Testis (tissue), 3 donors: Measurements from ENCODE around the gene SLC6A17. TPM values are rescaled to one million over a fixed set of nuclear protein-coding genes. Genes with fewer than 3 reads are reported as not detected.

Source experiments
- DNase-seq: peaks from one replicate; pipeline ENCODE4 v3.0.0-alpha.2; 2019
- H3K27ac ChIP-seq, 2 donors: fragments of 200-600 bp; sonication (generic); one replicate each; pipeline ENCODE4 v1.5.1; 2019
- H3K27me3 ChIP-seq: fragments of 200-600 bp; sonication (generic); one replicate; pipeline ENCODE4 v1.5.1; 2019
- H3K36me3 ChIP-seq: fragments of 200-600 bp; sonication (generic); one replicate; pipeline ENCODE4 v1.5.1; 2017; ENCODE audit warnings: low read depth; ENCODE audit errors: missing control alignments
- H3K4me1 ChIP-seq: fragments of 200-600 bp; sonication (generic); one replicate; pipeline ENCODE4 v1.5.1; 2019
- H3K4me3 ChIP-seq, 2 donors: fragments of 200-600 bp; sonication (generic); one replicate each; pipeline ENCODE4 v1.5.1; 2017 to 2019
- H3K9me3 ChIP-seq: fragments of 200-600 bp; sonication (generic); one replicate; pipeline ENCODE4 v1.5.1; 2017
- POLR2A ChIP-seq: fragments of 450-650 bp; IDR thresholded peaks from one replicate; pipeline ENCODE4 v1.6.1; 2017; ENCODE audit warnings: antibody characterized with exemption, mild to moderate bottlenecking, moderate library complexity
- WGBS, 2 donors: methylation state at CpG; one replicate each; pipeline ENCODE4 v1.1.5; 2018; 5-methylcytosine and 5-hydroxymethylcytosine counted together
- intact Hi-C: fragments of 100-400 bp; cut with DNase I; formaldehyde crosslinking; loops from one replicate; pipeline ENCODE4 v1.15.1; 2023; ENCODE audit warnings: low total_unique reads
- polyA plus RNA-seq: library from polyadenylated mRNA; stranded (reverse); fragments of 350-450 nt; fragmentation: Illumina TruSeq; extraction: RNeasy Lipid Tissue Mini Kit (QIAGEN cat#74804); gene quantifications from one replicate; pipeline ENCODE4 v1.2.3, GENCODE V29; 2014; ENCODE audit warnings: low read depth, low replicate concordance; ENCODE audit not compliant: insufficient read depth
- total RNA-seq, 2 donors: library from RNA; depleted of rRNA; stranded (reverse); fragments of >200 nt; gene quantifications; one replicate each; pipeline ENCODE4 v1.2.3, GENCODE V29; 2016
- TF ChIP-seq, protein P1 (sequence below), 3 experiments: fragments of 450-650 bp in 2 of 3; fragments of 200-600 bp in 1 of 3; sonication (generic) in 1 of 3; IDR thresholded peaks; one replicate each; pipeline ENCODE4 v1.5.1; 2016 to 2019; ENCODE audit warnings: antibody characterized with exemption in 3 of 3, mild to moderate bottlenecking in 2 of 3, moderate library complexity in 1 of 3

SLC6A17 gene
- total and polyA plus RNA-seq, 3 donors from 2014 or later, result 3.6 to 5.3 (median 4.5) TPM

GRCh38 chr1:110161849-110162248 lies 11.6 kb downstream of the SLC6A17 start:
- H3K4me1 ChIP-seq, result no peaks in the 10 kb centered on the region
- no peak overlapping the region for H3K27ac ChIP-seq
- no peak overlapping the region for H3K4me3 ChIP-seq
- H3K36me3 ChIP-seq, result no peaks in the 10 kb centered on the region
- H3K9me3 ChIP-seq, result no peaks in the 10 kb centered on the region
- H3K27me3 ChIP-seq, result no peaks in the 10 kb centered on the region
- 82 to 87% methylated on average over 11 of the region's 11 CpGs for WGBS, 2 donors
- DNase-seq, result no peak
- no peak for TF ChIP-seq POLR2A
- TF ChIP-seq, protein P1, sequence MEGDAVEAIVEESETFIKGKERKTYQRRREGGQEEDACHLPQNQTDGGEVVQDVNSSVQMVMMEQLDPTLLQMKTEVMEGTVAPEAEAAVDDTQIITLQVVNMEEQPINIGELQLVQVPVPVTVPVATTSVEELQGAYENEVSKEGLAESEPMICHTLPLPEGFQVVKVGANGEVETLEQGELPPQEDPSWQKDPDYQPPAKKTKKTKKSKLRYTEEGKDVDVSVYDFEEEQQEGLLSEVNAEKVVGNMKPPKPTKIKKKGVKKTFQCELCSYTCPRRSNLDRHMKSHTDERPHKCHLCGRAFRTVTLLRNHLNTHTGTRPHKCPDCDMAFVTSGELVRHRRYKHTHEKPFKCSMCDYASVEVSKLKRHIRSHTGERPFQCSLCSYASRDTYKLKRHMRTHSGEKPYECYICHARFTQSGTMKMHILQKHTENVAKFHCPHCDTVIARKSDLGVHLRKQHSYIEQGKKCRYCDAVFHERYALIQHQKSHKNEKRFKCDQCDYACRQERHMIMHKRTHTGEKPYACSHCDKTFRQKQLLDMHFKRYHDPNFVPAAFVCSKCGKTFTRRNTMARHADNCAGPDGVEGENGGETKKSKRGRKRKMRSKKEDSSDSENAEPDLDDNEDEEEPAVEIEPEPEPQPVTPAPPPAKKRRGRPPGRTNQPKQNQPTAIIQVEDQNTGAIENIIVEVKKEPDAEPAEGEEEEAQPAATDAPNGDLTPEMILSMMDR (IDR thresholded peaks at IDR 0.05), result no peak
- intact Hi-C loops, result no loop called here

DNA sequence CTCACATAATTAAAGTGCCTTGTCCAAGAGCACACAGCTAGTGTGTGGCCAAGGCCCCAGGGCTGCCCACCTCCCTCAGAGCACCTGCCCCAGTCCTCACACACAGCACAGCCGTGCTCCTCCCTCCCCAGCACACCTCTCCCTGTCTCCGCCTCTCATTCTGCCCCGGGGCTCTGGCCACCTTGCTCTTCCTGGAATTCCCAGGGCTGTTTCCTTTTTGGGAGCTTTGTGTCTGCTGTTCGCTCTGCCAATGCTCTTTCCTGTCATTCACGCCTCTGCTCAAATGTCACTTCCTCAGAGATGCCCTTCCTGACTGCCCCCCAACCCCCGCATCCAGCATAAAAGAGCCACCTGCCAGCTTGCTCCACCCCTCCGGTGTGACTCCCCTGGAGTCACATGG lies 13.3 kb downstream of the SLC6A17 start:
- 70 to 71% methylated on average over 7 of the region's 7 CpGs for WGBS, 2 donors
- TF ChIP-seq, protein P1 (IDR thresholded peaks at IDR 0.05), result no peak
- TF ChIP-seq POLR2A, result no peak
- no peak overlapping the region for H3K27ac ChIP-seq

GRCh38 chr1:110164725-110165350 lies 14.5 kb downstream of the SLC6A17 start:
- 52 to 81% methylated on average over 2 to 10 of the region's 10 CpGs for WGBS, 2 donors

More for the DNA sequence above, 13.3 kb downstream of the SLC6A17 start:
- DNase-seq, result no peak
- Histone ChIP-seq H3K36me3 (no peaks in the 10 kb centered on the region), H3K4me3 (no peak overlapping the region), H3K9me3 (no peaks in the 10 kb centered on the region), H3K27me3 (no peaks in the 10 kb centered on the region), H3K4me1 (no peaks in the 10 kb centered on the region)
- intact Hi-C loops, result no loop called here

DNA sequence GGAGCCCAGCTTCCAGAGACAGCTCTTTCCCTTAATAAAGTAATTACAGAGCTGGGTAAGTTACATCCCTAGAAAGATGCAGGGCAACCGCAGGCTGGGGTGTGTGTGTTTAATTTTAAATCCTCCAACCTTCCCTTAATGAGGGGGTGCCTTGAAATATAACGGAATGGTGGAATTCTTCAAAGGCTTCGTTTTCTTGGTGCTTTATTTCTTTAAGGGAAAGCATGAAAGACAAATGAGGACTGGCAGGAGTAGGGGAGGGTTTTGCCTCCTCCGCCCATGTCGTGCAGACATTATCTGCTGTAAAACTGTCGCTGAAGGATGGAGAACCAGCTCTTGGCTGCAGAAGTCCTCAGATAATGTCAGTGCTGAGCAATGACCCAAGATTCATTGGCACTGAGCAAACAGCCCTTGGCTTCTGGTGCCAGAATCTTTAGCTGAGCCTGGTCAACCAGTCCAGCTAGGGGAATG lies 15.5 kb downstream of the SLC6A17 start:
- no peaks in the 10 kb centered on the region for H3K4me1 ChIP-seq
- no peaks in the 10 kb centered on the region for H3K27me3 ChIP-seq
- WGBS, 2 donors, result 70 to 71% methylated on average over 6 of the region's 6 CpGs
- no peaks in the 10 kb centered on the region for H3K36me3 ChIP-seq
- no peak for TF ChIP-seq POLR2A
- TF ChIP-seq, protein P1 (IDR thresholded peaks at IDR 0.05), result no peak
- intact Hi-C loops, result no loop called here
- DNase-seq, result no peak
- no peak overlapping the region for H3K27ac ChIP-seq
- no peaks in the 10 kb centered on the region for H3K9me3 ChIP-seq
- H3K4me3 ChIP-seq, result no peak overlapping the region

More at GRCh38 chr1:110164725-110165350, 14.5 kb downstream of the SLC6A17 start:
- DNase-seq, result no peak
- Histone ChIP-seq H3K4me1 (no peaks in the 10 kb centered on the region), H3K9me3 (no peaks in the 10 kb centered on the region), H3K27ac (no peak overlapping the region), H3K4me3 (no peak overlapping the region), H3K36me3 (no peaks in the 10 kb centered on the region), H3K27me3 (no peaks in the 10 kb centered on the region)
- TF ChIP-seq, protein P1 (IDR thresholded peaks at IDR 0.05), result no peak
- TF ChIP-seq POLR2A, result no peak
- intact Hi-C loops, result no loop called here

- intact Hi-C loops, result no loop called here
- Histone ChIP-seq H3K36me3 (no peaks in the 10 kb centered on the region), H3K27ac (no peak overlapping the region), H3K4me3 (no peak overlapping the region), H3K9me3 (no peaks in the 10 kb centered on the region), H3K27me3 (no peaks in the 10 kb centered on the region), H3K4me1 (no peaks in the 10 kb centered on the region)
- no peak for DNase-seq
- WGBS, 2 donors, result 85 to 93% methylated on average over 11 of the region's 11 CpGs
- no peak for TF ChIP-seq POLR2A
- TF ChIP-seq, protein P1 (IDR thresholded peaks at IDR 0.05), result no peak
Measured at GRCh38 chr1:110166861-110167260, 16.6 kb downstream of the SLC6A17 start.
